NOMO-1 treated with DMSO at 0.1 percent for 48 hours (cell line): ENCODE data around the gene RUNX2.

Experiments used
- DNase-seq: peaks from one replicate; lab custom pipeline; 2025; ENCODE audit not compliant: unreplicated experiment; lab: John Stamatoyannopoulos, UW

The RUNX2 gene

DNA sequence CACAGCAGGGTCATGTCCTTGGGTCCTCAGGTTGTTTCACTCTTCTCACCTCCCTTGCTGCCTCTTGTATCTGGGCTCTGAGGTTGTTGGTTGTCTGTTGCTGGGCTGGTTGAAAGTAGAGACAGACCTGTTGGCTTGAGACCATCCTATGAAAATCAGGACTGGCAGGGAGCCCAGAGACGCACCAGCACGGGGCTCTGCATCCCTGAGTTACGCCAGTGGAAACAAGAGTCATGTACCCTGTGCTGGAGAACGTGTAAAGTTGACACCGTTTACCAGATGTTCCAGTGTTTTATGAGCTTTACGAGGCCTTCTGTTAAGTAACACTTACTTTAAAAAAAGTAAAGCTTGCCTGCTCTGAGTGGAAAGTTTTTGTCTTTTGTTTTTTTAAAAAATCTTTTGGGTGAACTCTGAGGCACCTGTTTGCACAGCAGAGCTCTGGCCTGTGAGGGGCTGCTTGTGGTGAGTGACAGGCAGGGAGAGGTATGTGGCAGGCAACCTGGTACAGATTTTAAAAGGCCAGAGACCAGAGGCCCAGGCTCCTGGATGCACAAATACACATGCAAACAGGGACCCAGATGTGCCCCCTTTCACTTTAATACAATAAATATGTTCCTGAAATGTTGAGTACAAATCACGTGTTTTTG is 309.6 kb downstream of the RUNX2 start:
- no peak for DNase-seq

- DNase-seq: no peak
Observed at GRCh38 chr6:45640081-45640491, 312.0 kb downstream of the RUNX2 start.

GRCh38 chr6:45640811-45641210 is 312.7 kb downstream of the RUNX2 start:
- no peak for DNase-seq

- DNase-seq: no peak
Observed at GRCh38 chr6:45642331-45643125, 314.4 kb downstream of the RUNX2 start.

DNA sequence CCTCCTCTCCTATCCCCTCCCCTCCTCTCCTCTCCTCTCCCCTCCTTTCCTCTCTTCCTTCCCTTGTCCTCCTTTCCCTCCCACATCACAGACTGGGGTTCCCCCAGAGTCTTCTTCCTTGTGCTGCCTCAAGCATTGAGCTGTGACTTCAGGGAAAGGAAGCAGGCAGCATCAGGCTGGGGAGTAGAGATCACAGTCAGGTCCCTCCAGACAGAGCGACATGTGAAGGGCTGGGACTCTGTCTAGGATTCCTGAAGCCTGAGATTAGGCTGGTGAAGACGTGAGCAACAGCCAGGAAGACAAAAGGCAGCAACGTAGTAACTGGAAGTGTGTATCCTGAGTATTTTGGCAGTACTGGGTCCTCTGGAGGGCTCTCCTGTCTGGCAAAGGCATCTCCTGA is 315.0 kb downstream of the RUNX2 start:
- DNase-seq: no peak

GRCh38 chr6:45644720-45645119 is 316.6 kb downstream of the RUNX2 start:
- no peak for DNase-seq

GRCh38 chr6:45645302-45645701 is 317.2 kb downstream of the RUNX2 start:
- no peak for DNase-seq

DNA sequence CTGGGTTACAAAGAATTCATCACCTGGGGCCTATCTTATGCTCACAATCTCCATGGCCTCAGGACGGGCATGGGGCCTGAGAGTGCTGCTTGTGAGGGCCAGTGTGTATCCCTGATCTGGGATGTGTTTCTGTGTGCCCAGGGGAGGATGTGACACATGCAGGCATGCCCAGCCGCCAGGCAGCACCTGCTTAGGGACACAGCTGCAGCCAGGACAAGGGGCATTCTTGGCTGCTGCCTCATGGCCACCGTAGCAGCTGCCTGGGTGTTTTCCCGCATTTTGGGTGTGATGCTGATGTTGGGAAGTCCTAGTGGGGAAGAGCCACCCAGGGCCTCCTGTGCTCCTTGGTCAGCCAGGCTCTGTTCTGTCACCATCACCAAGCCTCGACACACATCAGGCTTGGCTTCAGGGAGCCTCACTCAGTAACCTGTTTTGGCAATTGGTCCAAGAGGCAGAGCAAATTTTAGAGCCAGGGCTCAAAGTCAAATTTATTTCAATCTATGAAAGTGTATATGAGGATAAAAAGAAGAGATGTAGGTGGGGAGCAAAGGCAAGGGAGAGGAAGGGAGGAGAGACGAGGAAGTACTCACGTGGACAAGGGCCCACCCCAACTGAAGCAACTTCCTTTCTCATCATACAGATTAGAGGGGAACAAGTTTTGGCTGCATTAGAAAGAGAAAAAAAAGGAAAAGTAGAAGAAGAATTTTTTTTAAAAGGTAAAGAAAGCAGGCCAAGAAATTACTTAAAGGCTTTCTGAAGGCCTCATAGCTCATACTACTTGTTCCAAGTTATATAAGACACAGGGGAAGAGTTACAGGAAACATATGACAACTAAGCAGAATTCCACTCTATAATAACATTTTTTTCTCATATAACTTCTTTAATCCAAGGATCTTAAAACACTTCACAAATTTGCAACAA is 319.5 kb downstream of the RUNX2 start:
- DNase-seq: peak; percentile 55

- DNase-seq: no peak
Observed at GRCh38 chr6:45648262-45648620, 320.1 kb downstream of the RUNX2 start.

DNA sequence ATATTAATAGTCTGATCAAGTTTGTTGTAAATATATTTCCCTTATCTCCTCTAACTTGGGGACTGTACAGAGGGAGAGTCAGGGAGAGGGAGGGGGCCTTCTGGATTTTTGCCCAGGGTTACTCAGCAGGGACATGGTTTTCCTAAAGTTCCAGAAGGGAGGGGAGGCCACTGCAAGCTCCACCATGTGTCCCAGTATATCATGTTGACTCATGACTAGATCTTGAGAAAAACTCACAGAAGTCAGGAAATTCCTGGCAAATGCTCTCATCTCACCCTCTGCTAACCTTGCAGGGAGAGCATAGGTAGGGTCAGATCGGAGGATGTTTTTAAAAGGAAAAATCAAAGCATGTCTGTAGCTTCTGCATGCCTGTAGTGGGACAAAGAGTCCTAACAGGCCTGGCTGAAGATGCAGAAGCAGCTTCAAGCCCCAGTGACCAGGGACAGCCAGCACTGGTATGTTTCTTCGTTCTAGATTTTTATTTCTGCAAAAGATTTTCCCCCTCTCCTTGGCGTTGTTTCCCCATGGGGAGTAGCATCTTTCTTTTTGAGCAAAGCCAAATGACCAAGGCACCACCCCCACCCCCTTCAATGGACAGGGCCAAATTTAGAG is 322.5 kb downstream of the RUNX2 start:
- DNase-seq: no peak

GRCh38 chr6:45651301-45651700 is 323.2 kb downstream of the RUNX2 start:
- DNase-seq: no peak

GRCh38 chr6:45652416-45652815 is 324.3 kb downstream of the RUNX2 start:
- no peak for DNase-seq

GRCh38 chr6:45653117-45653883 is 325.2 kb downstream of the RUNX2 start:
- DNase-seq: no peak

DNA sequence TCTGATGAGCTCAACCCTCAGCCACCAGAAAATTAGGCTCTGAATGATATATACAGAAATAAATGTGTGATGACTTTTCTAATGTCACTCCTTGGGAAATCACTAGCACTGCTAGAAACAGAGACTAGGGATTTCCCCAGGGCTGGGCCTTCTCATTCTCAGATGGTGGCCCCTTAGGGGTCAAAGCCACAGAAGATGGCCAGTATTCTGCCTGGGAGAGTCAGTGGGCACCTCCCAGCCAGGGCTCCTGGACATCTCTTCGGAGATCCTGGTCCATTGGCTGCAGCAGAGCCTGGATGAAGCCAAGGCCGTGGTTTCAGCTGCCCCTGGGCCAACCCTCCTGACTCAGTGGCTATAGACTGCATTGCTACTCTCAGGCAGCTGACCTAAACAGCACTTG is 326.5 kb downstream of the RUNX2 start:
- no peak for DNase-seq

GRCh38 chr6:45655745-45656476 is 327.8 kb downstream of the RUNX2 start:
- DNase-seq: no peak

DNA sequence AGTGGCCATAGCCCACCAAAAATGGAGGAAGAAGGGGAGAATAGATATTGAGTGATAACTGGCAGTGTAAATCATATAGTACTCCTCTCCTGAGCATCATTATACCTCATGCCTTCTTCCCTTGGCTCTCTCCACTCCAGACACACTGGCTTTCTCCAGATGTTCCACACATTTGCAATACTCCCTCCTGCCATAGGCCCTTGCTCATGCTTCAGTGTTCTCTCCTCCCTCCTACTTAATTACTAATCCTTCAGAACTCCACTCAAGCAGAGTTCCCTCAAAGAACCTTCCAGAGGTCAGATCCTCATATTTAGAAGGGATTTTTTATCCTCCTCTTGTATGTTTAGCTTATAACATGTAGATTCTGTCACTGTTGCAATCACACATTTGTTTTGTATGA is 329.1 kb downstream of the RUNX2 start:
- no peak for DNase-seq

DNA sequence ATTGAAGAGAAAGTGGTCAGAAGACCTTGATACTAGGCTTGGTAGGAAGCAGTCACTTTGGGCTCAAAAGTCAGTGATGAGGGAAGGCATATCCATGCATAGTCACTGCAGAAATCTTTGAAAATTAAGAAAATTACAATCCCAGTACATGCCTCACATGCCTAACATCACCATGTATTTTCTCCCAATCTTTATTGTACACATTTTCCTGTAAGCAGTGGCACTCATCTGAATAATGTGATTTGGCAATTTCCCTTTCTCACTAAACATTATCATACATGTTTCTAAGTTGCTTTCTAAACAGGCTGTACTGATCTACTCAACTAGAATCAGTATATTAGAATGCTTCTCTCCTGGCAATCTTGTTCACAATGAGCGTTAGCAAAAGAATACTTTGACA is 330.3 kb downstream of the RUNX2 start:
- peak; percentile 10 for DNase-seq

DNA sequence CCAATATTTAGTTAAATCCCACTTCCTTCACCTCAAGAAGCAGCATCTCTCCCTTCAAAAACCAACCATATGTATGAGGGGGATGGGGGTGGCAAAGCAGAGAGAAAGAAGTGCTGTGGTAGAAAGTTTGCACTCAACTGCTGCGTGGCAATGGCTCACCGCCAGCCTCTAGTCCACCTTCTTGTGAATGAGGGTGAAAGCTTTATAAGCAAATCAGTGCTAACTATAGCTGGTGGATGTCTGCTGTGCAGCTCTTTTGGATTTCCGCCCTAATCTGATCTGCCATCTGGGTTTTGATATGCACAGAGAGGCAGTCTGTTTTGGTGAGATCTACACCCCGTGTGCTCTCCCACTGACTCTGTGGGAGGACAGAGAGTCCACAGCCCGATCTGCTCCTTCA is 330.8 kb downstream of the RUNX2 start:
- DNase-seq: no peak

DNA sequence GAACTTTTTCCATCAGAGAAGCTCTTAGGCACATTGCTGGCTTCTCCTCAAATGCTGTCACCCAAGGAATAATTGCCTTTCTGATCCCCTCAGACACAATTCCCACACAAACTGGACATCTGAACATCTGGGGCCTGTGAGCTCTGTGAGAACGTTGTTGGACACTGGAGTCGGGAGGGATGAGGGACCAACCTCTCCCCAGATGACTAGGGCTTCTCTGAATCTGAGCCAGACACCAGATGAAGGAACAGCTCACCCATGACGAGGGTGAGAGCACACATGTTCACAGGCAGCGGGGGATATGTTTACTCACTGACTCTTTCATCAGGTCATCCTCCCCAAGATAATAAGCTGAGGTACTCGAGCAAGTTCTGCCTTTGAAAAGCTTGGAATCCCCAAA is 333.5 kb downstream of the RUNX2 start:
- no peak for DNase-seq
